Suppressor macrophage (primary cell): Measurements from ENCODE around the gene EHD3.

Experiments
- DNase-seq, 4 experiments: peaks; one replicate each; pipeline ENCODE4 v3.0.0-alpha.2; 2020 to 2022

EHD3 gene

DNA sequence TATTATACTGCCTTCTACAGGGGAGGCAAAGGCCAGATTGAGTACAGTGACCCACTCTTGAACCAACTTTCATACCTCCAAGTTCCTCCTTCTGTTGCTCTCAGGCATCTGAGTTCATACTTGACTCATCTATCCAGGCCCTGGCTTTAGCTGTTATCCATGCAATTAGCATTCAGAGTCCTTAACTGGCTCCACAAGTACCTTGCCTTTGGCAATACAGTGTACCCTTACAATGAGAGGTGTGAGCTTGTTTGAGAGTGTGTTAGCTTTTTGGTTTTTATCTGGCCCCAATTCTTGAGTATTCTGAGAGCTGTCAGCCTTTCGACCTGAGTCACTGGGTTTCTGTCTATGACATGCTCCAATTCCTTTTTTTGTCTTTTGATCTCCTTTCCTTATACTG lies 60.2 kb downstream of the EHD3 start:
- DNase-seq = peak; percentile 21 to 58 (median 50)

- no peak for DNase-seq
These were observed 62.8 kb downstream of the EHD3 start for GRCh38 chr2:31296641-31297287.

GRCh38 chr2:31297751-31298150 lies 63.8 kb downstream of the EHD3 start:
- peak; percentile 77 to 97 (median 89) for DNase-seq

GRCh38 chr2:31299547-31299946 lies 65.6 kb downstream of the EHD3 start:
- no peak for DNase-seq

DNA sequence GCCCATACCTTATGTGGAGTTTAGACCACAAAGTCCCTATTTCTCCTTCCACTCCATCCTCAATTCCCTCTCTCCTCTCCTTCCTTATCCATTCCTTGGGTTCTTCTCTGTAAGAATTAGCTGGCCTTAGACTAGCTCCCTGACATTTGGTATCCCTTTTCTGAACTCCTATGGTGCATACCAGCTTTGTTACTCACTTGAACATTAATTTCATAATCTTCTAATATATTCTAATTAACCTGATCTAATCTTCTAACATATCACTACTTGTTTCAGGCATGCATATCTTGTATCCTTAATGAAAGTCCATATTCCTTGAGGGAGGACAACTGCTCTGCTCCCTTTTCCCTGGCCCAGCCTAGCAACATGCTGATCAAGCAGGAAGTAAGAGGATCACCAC lies 66.4 kb downstream of the EHD3 start:
- DNase-seq = no peak

DNA sequence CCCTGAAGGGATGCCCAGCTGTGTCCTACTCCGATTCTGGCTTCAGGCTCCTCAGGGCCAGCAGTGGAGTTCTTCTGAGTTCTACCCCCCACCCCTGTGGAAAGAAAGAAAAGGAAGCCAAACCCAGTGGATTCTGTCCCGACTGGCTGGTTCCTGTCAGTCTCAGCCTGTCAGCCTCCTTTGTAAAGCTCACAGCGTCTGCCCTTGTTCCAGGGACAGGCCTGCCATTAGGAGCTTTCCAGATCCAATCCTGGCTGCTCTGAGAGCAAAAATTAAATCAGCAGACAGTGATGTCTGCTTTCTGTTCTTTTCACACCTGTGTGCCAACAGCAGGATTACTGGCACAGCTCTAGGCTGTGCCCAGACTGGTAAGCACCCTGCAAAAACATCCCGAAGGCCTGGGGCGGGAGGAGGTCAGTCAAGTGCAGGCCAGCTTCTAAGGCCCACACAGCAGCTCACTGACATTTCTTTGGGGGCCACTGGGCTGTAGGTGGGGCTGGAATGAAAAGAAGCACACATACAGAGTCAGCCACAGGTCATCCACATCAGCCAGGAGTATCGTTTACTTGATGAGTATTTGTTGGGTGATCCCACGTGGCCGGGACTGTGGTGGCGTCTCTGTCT lies 69.1 kb downstream of the EHD3 start:
- DNase-seq = no peak

- peak; percentile 30 to 64 (median 62) for DNase-seq
These were observed 70.9 kb downstream of the EHD3 start for GRCh38 chr2:31304816-31305215.

DNA sequence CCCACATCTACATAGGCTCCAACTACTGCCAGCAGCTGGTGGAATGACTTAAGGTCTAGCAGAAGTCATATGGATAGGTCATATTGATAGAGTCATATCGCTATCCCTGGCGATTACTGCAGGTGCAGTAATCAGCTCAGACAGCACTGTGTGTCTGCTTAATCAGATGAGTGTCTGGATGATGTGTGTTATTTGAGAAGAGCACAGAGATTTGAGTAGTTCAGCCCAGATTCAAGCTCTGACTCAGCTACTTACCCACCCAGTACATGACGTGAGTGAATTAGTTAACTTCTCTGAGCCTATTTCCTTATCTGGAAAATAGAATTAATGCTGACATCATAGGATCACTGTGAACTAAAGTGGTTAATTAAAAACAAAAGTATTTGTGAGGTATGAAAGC lies 78.9 kb downstream of the EHD3 start:
- DNase-seq = peak; percentile 30 to 71 (median 44)

DNA sequence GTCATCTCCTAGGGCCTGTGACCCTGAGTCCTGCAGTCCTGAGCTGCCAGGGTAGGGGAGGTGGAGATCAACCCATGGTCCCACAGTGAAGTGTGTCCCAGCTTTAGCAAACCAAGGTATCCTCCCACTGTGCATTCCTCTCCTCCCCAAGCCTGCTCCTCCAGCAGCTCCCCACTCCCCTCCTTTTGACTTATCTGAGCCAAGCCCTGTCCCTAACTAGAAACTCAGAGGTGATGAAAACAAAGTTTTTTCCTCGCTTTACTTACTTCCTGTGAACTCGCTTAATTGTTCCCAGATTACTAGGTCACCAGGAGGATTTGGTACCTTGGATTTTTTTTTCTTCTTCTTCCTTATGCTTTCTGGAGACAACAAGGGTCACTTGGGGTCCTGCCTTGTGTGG lies 80.8 kb downstream of the EHD3 start:
- no peak for DNase-seq

DNA sequence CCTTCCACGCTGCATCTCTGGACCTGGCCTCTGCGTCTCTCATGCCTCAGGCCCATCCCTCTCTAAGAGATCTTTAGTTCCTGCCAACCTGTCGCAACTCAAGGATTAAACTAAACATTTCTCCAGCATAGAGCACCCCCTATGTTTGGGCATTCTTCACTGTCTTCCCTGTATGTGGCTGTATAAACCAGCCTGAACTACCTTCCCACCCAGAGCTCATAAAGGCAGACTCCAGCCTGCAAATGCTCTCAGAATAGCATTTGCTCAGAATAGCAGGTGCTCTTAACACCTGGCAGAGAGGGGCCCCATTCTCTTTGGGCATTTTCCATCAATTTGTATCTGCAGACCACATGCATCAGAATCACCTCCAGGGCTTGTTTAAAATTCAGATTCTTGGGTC lies 83.4 kb downstream of the EHD3 start:
- no peak for DNase-seq

- peak; percentile 74 to 88 (median 86) for DNase-seq
These were observed 84.7 kb downstream of the EHD3 start for GRCh38 chr2:31318361-31319336.
